ENCODE data around the gene DENND1A. TPM values are rescaled to one million over a fixed set of nuclear protein-coding genes. Genes with fewer than 3 reads are reported as not detected.

Gene DENND1A
- total RNA-seq, 4 donors from 2014 or later, result 20.9 to 33.6 (median 23.7) TPM

DNA sequence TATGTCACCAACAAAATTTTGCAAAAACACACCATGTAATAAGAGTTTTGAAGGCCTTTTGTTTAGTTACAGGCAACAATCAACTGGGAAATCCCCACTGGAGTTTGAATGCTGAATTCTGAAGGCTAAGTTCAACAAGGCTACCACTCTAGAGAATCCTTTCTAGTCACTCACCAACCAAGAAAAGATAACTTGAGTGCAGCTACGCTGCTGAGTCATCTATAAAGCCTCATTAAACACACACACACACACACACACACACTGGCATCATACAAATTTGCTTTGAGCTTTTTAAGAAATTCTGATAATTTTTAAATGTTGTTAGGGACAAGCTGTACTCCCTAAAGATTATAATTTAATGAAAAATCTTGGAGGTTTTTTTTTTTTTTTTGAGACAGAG is 219.6 kb downstream of the DENND1A start:
- no peak for ATAC-seq
- WGBS, 2 donors (ENCODE audit: low coverage in 1 of 2), result 75 to 86% methylated on average over 1 of the region's 1 CpG
- H3K36me3 ChIP-seq, result no peaks in the 10 kb centered on the region
- H3K4me1 ChIP-seq, result no peaks in the 10 kb centered on the region
- H3K4me3 ChIP-seq, result no peak overlapping the region
- H3K27me3 ChIP-seq, result no peaks in the 10 kb centered on the region
- TF ChIP-seq EP300 (IDR thresholded peaks at IDR 0.05), result no peak
- TF ChIP-seq, protein P1, sequence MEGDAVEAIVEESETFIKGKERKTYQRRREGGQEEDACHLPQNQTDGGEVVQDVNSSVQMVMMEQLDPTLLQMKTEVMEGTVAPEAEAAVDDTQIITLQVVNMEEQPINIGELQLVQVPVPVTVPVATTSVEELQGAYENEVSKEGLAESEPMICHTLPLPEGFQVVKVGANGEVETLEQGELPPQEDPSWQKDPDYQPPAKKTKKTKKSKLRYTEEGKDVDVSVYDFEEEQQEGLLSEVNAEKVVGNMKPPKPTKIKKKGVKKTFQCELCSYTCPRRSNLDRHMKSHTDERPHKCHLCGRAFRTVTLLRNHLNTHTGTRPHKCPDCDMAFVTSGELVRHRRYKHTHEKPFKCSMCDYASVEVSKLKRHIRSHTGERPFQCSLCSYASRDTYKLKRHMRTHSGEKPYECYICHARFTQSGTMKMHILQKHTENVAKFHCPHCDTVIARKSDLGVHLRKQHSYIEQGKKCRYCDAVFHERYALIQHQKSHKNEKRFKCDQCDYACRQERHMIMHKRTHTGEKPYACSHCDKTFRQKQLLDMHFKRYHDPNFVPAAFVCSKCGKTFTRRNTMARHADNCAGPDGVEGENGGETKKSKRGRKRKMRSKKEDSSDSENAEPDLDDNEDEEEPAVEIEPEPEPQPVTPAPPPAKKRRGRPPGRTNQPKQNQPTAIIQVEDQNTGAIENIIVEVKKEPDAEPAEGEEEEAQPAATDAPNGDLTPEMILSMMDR (IDR thresholded peaks at IDR 0.05), result no peak
- TF ChIP-seq POLR2A (IDR thresholded peaks at IDR 0.05), result no peak
- TF ChIP-seq POLR2AphosphoS5 (IDR thresholded peaks at IDR 0.05), result no peak
- no peaks in the 10 kb centered on the region for H3K9me3 ChIP-seq
- H3K27ac ChIP-seq, result no peak overlapping the region

DNA sequence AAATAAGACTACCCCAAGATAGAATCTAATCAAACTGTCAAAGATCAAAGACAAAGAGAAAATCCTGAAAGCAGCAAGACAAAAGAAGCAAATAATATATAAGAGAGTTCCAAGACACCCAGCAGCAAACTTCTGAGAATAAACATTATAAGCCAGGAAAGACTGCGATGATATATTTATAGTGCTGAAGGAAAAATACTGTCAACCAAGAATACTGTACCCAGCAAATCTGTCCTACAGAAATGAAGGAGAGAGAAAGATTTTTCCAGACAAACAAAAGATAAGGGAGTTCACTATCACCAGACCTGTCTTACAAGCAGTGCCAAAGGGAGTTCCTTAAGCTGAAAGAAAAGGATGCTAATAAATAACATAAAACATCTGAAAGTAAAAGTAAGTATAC is 227.4 kb downstream of the DENND1A start:
- TF ChIP-seq EP300 (IDR thresholded peaks at IDR 0.05), result no peak
- no peak for TF ChIP-seq POLR2A (IDR thresholded peaks at IDR 0.05)
- no peak for TF ChIP-seq POLR2AphosphoS5 (IDR thresholded peaks at IDR 0.05)
- TF ChIP-seq, protein P1 (IDR thresholded peaks at IDR 0.05), result no peak
- H3K36me3 ChIP-seq, result peaks cover 0 to 10% of the 10 kb centered on the region in 2 donors
- H3K27ac ChIP-seq, result no peak overlapping the region
- H3K27me3 ChIP-seq, result no peaks in the 10 kb centered on the region
- H3K9me3 ChIP-seq, result peaks cover 0 to 25% (median 2%) of the 10 kb centered on the region in 3 donors
- H3K4me3 ChIP-seq, result no peak overlapping the region
- WGBS, 2 donors (ENCODE audit: low coverage in 1 of 2), result 75% methylated on average over 1 of the region's 1 CpG; no CpG with 5 or more reads in 1 of the 2 donors
- peaks cover 0 to 1% (median 0%) of the 10 kb centered on the region in 3 donors for H3K4me1 ChIP-seq
- no peak for ATAC-seq

DNA sequence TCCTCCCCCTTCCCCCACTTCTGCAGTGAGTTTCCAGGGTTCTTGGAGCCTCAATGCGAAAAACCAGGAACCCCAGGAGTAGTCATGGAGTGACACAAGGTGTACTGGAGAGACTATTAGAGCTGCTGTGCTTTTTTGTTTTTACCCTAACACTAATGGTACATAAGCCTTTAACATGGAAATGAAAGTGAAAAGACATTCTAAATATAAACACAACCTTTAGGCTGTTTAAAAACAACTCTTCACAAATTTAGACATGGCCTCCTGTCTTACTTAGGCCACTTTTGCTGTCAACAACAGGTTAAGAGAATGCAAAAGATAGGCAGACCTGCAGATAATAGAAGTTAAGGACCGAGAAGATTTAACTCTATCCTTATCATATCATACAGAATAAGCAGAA is 232.2 kb downstream of the DENND1A start:
- Histone ChIP-seq H3K27ac (no peak overlapping the region), H3K4me1 (peaks cover 0 to 4% (median 0%) of the 10 kb centered on the region in 3 donors), H3K36me3 (peaks cover 0 to 6% of the 10 kb centered on the region in 2 donors), H3K4me3 (no peak overlapping the region), H3K27me3 (no peaks in the 10 kb centered on the region), H3K9me3 (peaks cover 0 to 16% (median 2%) of the 10 kb centered on the region in 3 donors)
- ATAC-seq, result no peak
- 60 to 78% methylated on average over 1 to 2 of the region's 2 CpGs for WGBS, 2 donors (ENCODE audit: low coverage in 1 of 2)
- TF ChIP-seq POLR2AphosphoS5 (IDR thresholded peaks at IDR 0.05), result no peak
- TF ChIP-seq, protein P1 (IDR thresholded peaks at IDR 0.05), result no peak
- no peak for TF ChIP-seq EP300 (IDR thresholded peaks at IDR 0.05)
- no peak for TF ChIP-seq POLR2A (IDR thresholded peaks at IDR 0.05)

DNA sequence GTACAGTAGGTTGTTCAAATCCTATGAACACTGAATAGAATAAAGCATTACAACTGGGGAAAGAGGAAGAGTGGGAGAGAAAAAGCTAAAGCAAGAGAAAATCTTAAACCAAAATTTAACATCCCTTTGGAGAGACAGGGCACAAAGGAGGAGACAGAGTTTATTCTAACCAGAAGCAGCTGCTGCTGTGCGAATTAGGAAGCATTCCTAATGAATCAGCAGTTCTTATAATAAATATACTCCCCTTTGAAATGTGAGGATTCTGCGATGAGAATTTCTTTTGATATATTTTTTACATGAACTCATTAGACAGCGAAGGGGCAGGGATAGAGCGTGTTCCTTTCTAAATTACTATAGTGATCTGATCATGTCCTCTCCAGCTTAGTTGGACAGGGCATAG is 233.4 kb downstream of the DENND1A start:
- WGBS, 2 donors (ENCODE audit: low coverage in 1 of 2), result 90 to 93% methylated on average over 4 of the region's 4 CpGs
- Histone ChIP-seq H3K4me1 (peaks cover 0 to 4% (median 0%) of the 10 kb centered on the region in 3 donors), H3K36me3 (peaks cover 0 to 9% of the 10 kb centered on the region in 2 donors), H3K9me3 (peaks cover 0 to 5% (median 0%) of the 10 kb centered on the region in 3 donors), H3K4me3 (no peak overlapping the region), H3K27ac (no peak overlapping the region), H3K27me3 (no peaks in the 10 kb centered on the region)
- TF ChIP-seq POLR2AphosphoS5 (IDR thresholded peaks at IDR 0.05), result no peak
- no peak for TF ChIP-seq EP300 (IDR thresholded peaks at IDR 0.05)
- TF ChIP-seq POLR2A (IDR thresholded peaks at IDR 0.05), result no peak
- TF ChIP-seq, protein P1 (IDR thresholded peaks at IDR 0.05), result no peak
- no peak for ATAC-seq

DNA sequence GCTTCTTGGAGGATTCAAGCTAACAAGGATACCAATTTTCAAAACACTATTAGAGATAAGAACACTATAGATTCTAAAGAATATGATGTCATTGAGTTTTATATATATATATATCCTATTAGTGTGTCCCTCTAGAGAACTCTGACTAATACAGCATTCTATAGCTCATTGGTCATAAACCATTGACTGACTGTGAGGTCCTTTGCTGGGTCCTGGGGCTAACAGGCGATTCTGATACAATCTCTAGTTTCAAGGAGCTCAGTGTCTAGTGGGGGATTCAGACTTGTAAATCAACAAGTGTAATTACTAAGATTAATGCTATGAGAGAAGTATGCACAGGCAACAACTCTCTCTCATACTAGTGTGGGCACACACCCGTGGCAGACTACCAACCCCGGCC is 234.5 kb downstream of the DENND1A start:
- no peak overlapping the region for H3K27ac ChIP-seq
- 100% methylated on average over 1 to 2 of the region's 3 CpGs for WGBS, 2 donors (ENCODE audit: low coverage in 1 of 2)
- TF ChIP-seq POLR2A (IDR thresholded peaks at IDR 0.05) (no peak), EP300 (IDR thresholded peaks at IDR 0.05) (no peak), POLR2AphosphoS5 (IDR thresholded peaks at IDR 0.05) (no peak)
- TF ChIP-seq, protein P1 (IDR thresholded peaks at IDR 0.05), result no peak
- H3K27me3 ChIP-seq, result no peaks in the 10 kb centered on the region
- peaks cover 0 to 6% of the 10 kb centered on the region in 2 donors for H3K36me3 ChIP-seq
- peaks cover 0 to 4% (median 0%) of the 10 kb centered on the region in 3 donors for H3K4me1 ChIP-seq
- no peaks in the 10 kb centered on the region for H3K9me3 ChIP-seq
- no peak overlapping the region for H3K4me3 ChIP-seq
- no peak for ATAC-seq
